H1 (cell line): ENCODE measurements around the gene GALNT13. TPM values are rescaled to one million over a fixed set of nuclear protein-coding genes. Genes with fewer than 3 reads are reported as not detected.

Source experiments
- CTCF ChIA-PET: fragments of 300-600 bp; sonication (Branson Sonifier 250); formaldehyde crosslinking; loops from one replicate; lab custom pipeline; 2021; ENCODE audit not compliant: partially characterized antibody; lab: Charles Lee
- POLR2A ChIA-PET: fragments of 300-600 bp; sonication (Branson Sonifier 250); formaldehyde crosslinking; loops from one replicate; lab custom pipeline; 2021; ENCODE audit warnings: inconsistent platforms; ENCODE audit not compliant: partially characterized antibody; lab: Charles Lee
- DNase-seq, 2 experiments: peaks; one replicate each; pipeline versions ENCODE4 v3.0.0 to v3.0.0-alpha.2; 2010 to 2022; ENCODE audit warnings: low spot score in 2 of 2, low read depth in 1 of 2, mixed read lengths in 1 of 2
- FAIRE-seq: peaks from 2 replicates; lab custom pipeline; 2011; peaks lifted over from hg19 to GRCh38; lab: Jason Lieb, UNC
- H2AFZ ChIP-seq: 2 replicates; pipeline ENCODE4 v1.8.1; 2012; ENCODE audit warnings: low read length, inconsistent platforms
- H2AK5ac ChIP-seq: 2 replicates; pipeline ENCODE4 v1.6.1; 2013; ENCODE audit warnings: low read depth, low read length
- H2BK120ac ChIP-seq: replicated peaks from 2 replicates; pipeline ENCODE3; 2013; ENCODE audit warnings: low read depth, low read length, inconsistent platforms
- H2BK12ac ChIP-seq: 2 replicates; pipeline ENCODE4 v1.6.1; 2013; ENCODE audit warnings: low read depth, low read length
- H2BK15ac ChIP-seq: 2 replicates; pipeline ENCODE4 v1.6.1; 2013; ENCODE audit warnings: low read length
- H2BK20ac ChIP-seq: 2 replicates; pipeline ENCODE4 v1.6.1; 2013; ENCODE audit warnings: low read length
- H2BK5ac ChIP-seq: 2 replicates; pipeline ENCODE4 v1.6.1; 2013; ENCODE audit warnings: low read depth, low read length
- H3K14ac ChIP-seq: 2 replicates; pipeline ENCODE4 v1.6.1; 2013; ENCODE audit warnings: inconsistent platforms; ENCODE audit not compliant: insufficient read length
- H3K18ac ChIP-seq: 2 replicates; pipeline ENCODE4 v1.6.1; 2013; ENCODE audit warnings: low read length; ENCODE audit errors: extremely low read depth
- H3K23ac ChIP-seq: 2 replicates; pipeline ENCODE4 v1.6.1; 2013; ENCODE audit warnings: inconsistent platforms; ENCODE audit not compliant: insufficient read length
- H3K23me2 ChIP-seq: 2 replicates; pipeline ENCODE4 v1.6.1; 2013; ENCODE audit warnings: low read depth, low read length
- H3K27ac ChIP-seq: 2 replicates; pipeline ENCODE4 v1.6.1; 2011; ENCODE audit warnings: low read depth, low read length, inconsistent platforms
- H3K27me3 ChIP-seq, 4 experiments: replicated peaks in 1 of 4; 1 replicate in 1 of 4; 2 replicates in 3 of 4; pipeline versions ENCODE4 v1.6.1 to v1.8.1; 2011 to 2013; ENCODE audit warnings: low read length in 3 of 4, mild to moderate bottlenecking in 3 of 4, inconsistent platforms in 2 of 4, mixed read lengths in 2 of 4, moderate library complexity in 1 of 4; ENCODE audit not compliant: control insufficient read depth in 3 of 4, insufficient read depth in 3 of 4; ENCODE audit errors: extremely low read depth in 1 of 4
- H3K36me3 ChIP-seq, 4 experiments: 2 replicates each; pipeline versions ENCODE4 v1.6.1 to v1.8.1; 2011 to 2013; ENCODE audit warnings: mild to moderate bottlenecking in 4 of 4, low read length in 3 of 4, moderate library complexity in 2 of 4, control low read depth in 1 of 4, inconsistent platforms in 1 of 4; ENCODE audit not compliant: insufficient read depth in 4 of 4, control insufficient read depth in 2 of 4
- H3K4ac ChIP-seq: replicated peaks from 2 replicates; pipeline ENCODE3; 2013; ENCODE audit warnings: low read length, low read depth, mixed read lengths, inconsistent platforms; ENCODE audit not compliant: insufficient read length
- H3K4me1 ChIP-seq, 4 experiments: replicated peaks in 1 of 4; 1 replicate in 1 of 4; 2 replicates in 3 of 4; pipeline versions ENCODE4 v1.6.1 to v1.8.1; 2011 to 2013; ENCODE audit warnings: low read length in 3 of 4, inconsistent platforms in 2 of 4, mixed read lengths in 1 of 4; ENCODE audit not compliant: insufficient read depth in 4 of 4, control insufficient read depth in 3 of 4
- H3K4me2 ChIP-seq, 2 experiments: 2 replicates each; pipeline versions ENCODE4 v1.6.1 to v1.8.1; 2011 to 2013; ENCODE audit warnings: low read depth in 2 of 2, low read length in 2 of 2, control low read depth in 1 of 2, inconsistent platforms in 1 of 2, mild to moderate bottlenecking in 1 of 2; ENCODE audit not compliant: insufficient read depth in 1 of 2
- H3K4me3 ChIP-seq, 4 experiments: fragments of 200-600, 300-600 bp in 1 of 4; sonication (generic), shearing (Covaris generic), sonication (Bioruptor Twin) in 1 of 4; 2 replicates each; pipeline versions ENCODE4 v1.5.1 to v1.8.1; 2011 to 2016; ENCODE audit warnings: low read length in 4 of 4, low read depth in 3 of 4, control low read depth in 2 of 4, inconsistent platforms in 2 of 4, mild to moderate bottlenecking in 2 of 4, mixed read lengths in 1 of 4, moderate library complexity in 1 of 4; ENCODE audit not compliant: insufficient read depth in 2 of 4; ENCODE audit errors: extremely low read depth in 1 of 4
- H3K56ac ChIP-seq: replicated peaks from 2 replicates; pipeline ENCODE3; 2013; ENCODE audit warnings: low read depth, mild to moderate bottlenecking, mixed read lengths, low read length, inconsistent platforms; ENCODE audit not compliant: insufficient read length
- H3K79me1 ChIP-seq: 2 replicates; pipeline ENCODE4 v1.6.1; 2013; ENCODE audit warnings: low read depth, low read length, control low read depth
- H3K79me2 ChIP-seq, 2 experiments: 2 replicates each; pipeline versions ENCODE4 v1.6.1 to v1.8.1; 2012 to 2013; ENCODE audit warnings: low read length in 2 of 2, mild to moderate bottlenecking in 2 of 2, inconsistent platforms in 1 of 2; ENCODE audit not compliant: insufficient read depth in 2 of 2, control insufficient read depth in 1 of 2
- H3K9ac ChIP-seq, 4 experiments: replicated peaks in 1 of 4; 1 replicate in 1 of 4; 2 replicates in 3 of 4; pipeline versions ENCODE4 v1.6.1 to v1.8.1; 2011 to 2013; ENCODE audit warnings: low read depth in 3 of 4, low read length in 3 of 4, control low read depth in 2 of 4, mild to moderate bottlenecking in 2 of 4, moderate library complexity in 2 of 4, inconsistent platforms in 1 of 4; ENCODE audit errors: extremely low read depth in 1 of 4
- H3K9me3 ChIP-seq, 2 experiments: 2 replicates each; pipeline versions ENCODE4 v1.6.1 to v1.8.1; 2012 to 2013; ENCODE audit warnings: mild to moderate bottlenecking in 2 of 2, moderate library complexity in 2 of 2, control low read depth in 1 of 2, inconsistent platforms in 1 of 2, low read depth in 1 of 2, low read length in 1 of 2, mixed read lengths in 1 of 2; ENCODE audit not compliant: insufficient read depth in 2 of 2
- H4K20me1 ChIP-seq, 2 experiments: replicated peaks in 1 of 2; 2 replicates each; pipeline versions ENCODE3 to v1.8.1; 2011 to 2013; ENCODE audit warnings: inconsistent platforms in 2 of 2, low read length in 2 of 2, mild to moderate bottlenecking in 1 of 2; ENCODE audit not compliant: insufficient read depth in 2 of 2, control insufficient read depth in 1 of 2
- H4K5ac ChIP-seq: 2 replicates; pipeline ENCODE4 v1.6.1; 2013; ENCODE audit warnings: low read length, low read depth, mixed read lengths, inconsistent platforms; ENCODE audit not compliant: insufficient read length
- H4K8ac ChIP-seq: 2 replicates; pipeline ENCODE4 v1.8.0; 2013; ENCODE audit warnings: mild to moderate bottlenecking, moderate library complexity, low read length, inconsistent platforms; ENCODE audit not compliant: insufficient read depth; ENCODE audit errors: extremely low read depth
- H4K91ac ChIP-seq: replicated peaks from 2 replicates; pipeline ENCODE3; 2013; ENCODE audit warnings: low read length, mixed read lengths, inconsistent platforms; ENCODE audit not compliant: insufficient read length
- BACH1 ChIP-seq: IDR thresholded peaks from 2 replicates; pipeline ENCODE4 v1.6.1; 2012; ENCODE audit warnings: low read length, improper control_type of control experiment
- CBX8 ChIP-seq: fragments of 300-800, 300-1000 bp; sonication (generic); IDR thresholded peaks from 2 replicates; pipeline ENCODE4 v1.7.1; 2016; ENCODE audit warnings: low read depth, low read length, borderline replicate concordance
- POLR2AphosphoS5 ChIP-seq: IDR thresholded peaks from 2 replicates; pipeline ENCODE4 v1.6.1; 2011; ENCODE audit warnings: low read depth, low read length
- RXRA ChIP-seq: IDR thresholded peaks from 2 replicates; pipeline ENCODE4 v1.6.1; 2011; ENCODE audit warnings: low read depth, mild to moderate bottlenecking, low read length, moderate library complexity; ENCODE audit not compliant: insufficient read depth
- SIRT6 ChIP-seq: IDR thresholded peaks from one replicate; pipeline ENCODE4 v1.7.1; 2012; ENCODE audit warnings: low read length, inconsistent platforms
- SIX5 ChIP-seq: IDR thresholded peaks from 2 replicates; pipeline ENCODE4 v1.6.1; 2011; ENCODE audit warnings: mild to moderate bottlenecking, low read depth, low read length
- SP1 ChIP-seq: IDR thresholded peaks from 2 replicates; pipeline ENCODE4 v1.6.1; 2011; ENCODE audit warnings: low read depth, low read length
- SP2 ChIP-seq: IDR thresholded peaks from 2 replicates; pipeline ENCODE4 v1.6.1; 2012; ENCODE audit warnings: mild to moderate bottlenecking, low read length, inconsistent platforms
- SRF ChIP-seq: IDR thresholded peaks from 2 replicates; pipeline ENCODE4 v1.6.1; 2011; ENCODE audit warnings: mild to moderate bottlenecking, low read depth, low read length, moderate library complexity
- USF2 ChIP-seq: IDR thresholded peaks from 2 replicates; pipeline ENCODE4 v1.6.1; 2011; ENCODE audit warnings: low read length, improper control_type of control experiment
- WGBS, 2 experiments: shearing (Covaris generic) in 1 of 2; methylation state at CpG; one replicate each; pipeline versions ENCODE4 v1.1.6 to v1.1.7; 2013 to 2015; ENCODE audit warnings: low lambda C conversion rate in 2 of 2, mixed read lengths in 2 of 2, inconsistent platforms in 1 of 2, low coverage in 1 of 2, missing lambda C conversion rate in 1 of 2; ENCODE audit not compliant: insufficient replicate concordance in 2 of 2, insufficient coverage in 1 of 2, insufficient read length in 1 of 2; ENCODE audit errors: extremely low coverage in 1 of 2, missing lambda C conversion rate in 1 of 2; 5-methylcytosine and 5-hydroxymethylcytosine counted together
- polyA plus RNA-seq, 7 experiments: library from polyadenylated mRNA; depleted of rRNA in 3 of 7; stranded (reverse) in 5 of 7; unstranded in 2 of 7; fragments of >200 nt in 5 of 7; fragments of 200-250 nt in 2 of 7; gene quantifications; 1 replicate in 5 of 7; 2 replicates in 1 of 7; 4 replicates in 1 of 7; pipeline versions ENCODE4 v1.2.1 to v1.2.3, GENCODE V29; 2011 to 2013; ENCODE audit warnings: missing spikeins in 2 of 7, mixed read lengths in 2 of 7
- total RNA-seq: library from RNA; stranded (reverse); fragmentation: NEBNext Ultra II Directional; extraction: Animal tissue kit (Norgen Biotek cat#: 25700); gene quantifications from 2 replicates; pipeline ENCODE4 v1.2.1, GENCODE V29; 2021

GALNT13 gene
- total and polyA plus RNA-seq, 2 of the 8 experiments (the other 6 are each of a cell fraction or from before 2014, with no cell fraction given) = 3.2 to 9.6 TPM

GRCh38 chr2:153986488-153987229, 114.9 kb downstream of the GALNT13 start:
- Histone ChIP-seq H3K27ac (no peak overlapping the region), H3K4ac (no peak overlapping the region), H2AK5ac (no peak overlapping the region), H3K27me3 (no peaks in the 10 kb centered on the region), H3K4me3 (no peak overlapping the region), H2BK12ac (no peak overlapping the region), H2AFZ (no peak overlapping the region), H3K79me1 (no peaks in the 10 kb centered on the region), H3K4me1 (peaks cover 0 to 2% (median 0%) of the 10 kb centered on the region in 4 experiments; a peak in 1 of 7 replicates), H3K14ac (no peak overlapping the region), H3K18ac (no peak overlapping the region), H4K91ac (no peak overlapping the region), H3K23me2 (no peaks in the 10 kb centered on the region), H4K5ac (no peak overlapping the region), H3K9ac (no peak overlapping the region), H3K9me3 (no peaks in the 10 kb centered on the region), H3K23ac (no peak overlapping the region), H2BK120ac (no peak overlapping the region), H4K20me1 (no peaks in the 10 kb centered on the region), H3K36me3 (no peaks in the 10 kb centered on the region), H3K56ac (no peak overlapping the region), H2BK5ac (no peak overlapping the region), H4K8ac (no peak overlapping the region), H2BK15ac (no peak overlapping the region), H3K79me2 (no peaks in the 10 kb centered on the region), H2BK20ac (no peak overlapping the region), H3K4me2 (no peak overlapping the region)
- no peak for TF ChIP-seq SP2
- no peak for TF ChIP-seq USF2
- TF ChIP-seq SRF = no peak
- TF ChIP-seq SIRT6 = no peak
- TF ChIP-seq RXRA = no peak
- no peak for TF ChIP-seq SIX5
- no peak for TF ChIP-seq POLR2AphosphoS5
- TF ChIP-seq SP1 = no peak
- TF ChIP-seq BACH1 = no peak
- TF ChIP-seq CBX8 = no peak
- ChIA-PET POLR2A (no interaction called here), CTCF (no interaction called here)
- FAIRE-seq = no peak
- DNase-seq = no peak
- WGBS, 2 experiments = 74% methylated on average over 9 of the region's 9 CpGs; no CpG with 5 or more reads in 1 of the 2 experiments
